ENCODE results near the gene AKAP3.

- TF ChIP-seq POLR2AphosphoS5 (IDR thresholded peaks at IDR 0.05), result no peak
- no peak for TF ChIP-seq POLR2A (IDR thresholded peaks at IDR 0.05)
- TF ChIP-seq CTCF (IDR thresholded peaks at IDR 0.05), result no peak
These were observed 57.6 kb downstream of the AKAP3 start for GRCh38 chr12:4591180-4591687.
